ENCODE data around the gene CHCHD6.

GRCh38 chr3:126895178-126896066 lies 191.4 kb downstream of the CHCHD6 start:
- TF ChIP-seq CTCF (IDR thresholded peaks at IDR 0.05) = no peak
- TF ChIP-seq POLR2A (IDR thresholded peaks at IDR 0.05) = no peak
